GM12875 (cell line): ENCODE results near the gene CNTF.

Experiments used
- H3K4me3 ChIP-seq: one replicate; pipeline ENCODE4 v1.5.1; 2011; ENCODE audit warnings: low read depth, low read length, control low read depth
- TF ChIP-seq, protein P1 (sequence below): IDR thresholded peaks from 2 replicates; pipeline ENCODE4 v1.5.1; 2011; ENCODE audit warnings: low read depth, mild to moderate bottlenecking, control low read depth, inconsistent platforms, low read length, moderate library complexity, borderline replicate concordance; ENCODE audit not compliant: insufficient read depth

Gene CNTF

GRCh38 chr11:58632510-58632909 lies 10.0 kb downstream of the CNTF start:
- H3K4me3 ChIP-seq: no peak overlapping the region
- TF ChIP-seq, protein P1, sequence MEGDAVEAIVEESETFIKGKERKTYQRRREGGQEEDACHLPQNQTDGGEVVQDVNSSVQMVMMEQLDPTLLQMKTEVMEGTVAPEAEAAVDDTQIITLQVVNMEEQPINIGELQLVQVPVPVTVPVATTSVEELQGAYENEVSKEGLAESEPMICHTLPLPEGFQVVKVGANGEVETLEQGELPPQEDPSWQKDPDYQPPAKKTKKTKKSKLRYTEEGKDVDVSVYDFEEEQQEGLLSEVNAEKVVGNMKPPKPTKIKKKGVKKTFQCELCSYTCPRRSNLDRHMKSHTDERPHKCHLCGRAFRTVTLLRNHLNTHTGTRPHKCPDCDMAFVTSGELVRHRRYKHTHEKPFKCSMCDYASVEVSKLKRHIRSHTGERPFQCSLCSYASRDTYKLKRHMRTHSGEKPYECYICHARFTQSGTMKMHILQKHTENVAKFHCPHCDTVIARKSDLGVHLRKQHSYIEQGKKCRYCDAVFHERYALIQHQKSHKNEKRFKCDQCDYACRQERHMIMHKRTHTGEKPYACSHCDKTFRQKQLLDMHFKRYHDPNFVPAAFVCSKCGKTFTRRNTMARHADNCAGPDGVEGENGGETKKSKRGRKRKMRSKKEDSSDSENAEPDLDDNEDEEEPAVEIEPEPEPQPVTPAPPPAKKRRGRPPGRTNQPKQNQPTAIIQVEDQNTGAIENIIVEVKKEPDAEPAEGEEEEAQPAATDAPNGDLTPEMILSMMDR: no peak

- TF ChIP-seq, protein P1: no peak
- no peak overlapping the region for H3K4me3 ChIP-seq
Observed at GRCh38 chr11:58636587-58636986, 14.1 kb downstream of the CNTF start.

GRCh38 chr11:58637371-58637770 lies 14.9 kb downstream of the CNTF start:
- TF ChIP-seq, protein P1: no peak
- H3K4me3 ChIP-seq: no peak overlapping the region

GRCh38 chr11:58639103-58639502 lies 16.6 kb downstream of the CNTF start:
- no peak overlapping the region for H3K4me3 ChIP-seq
- TF ChIP-seq, protein P1: no peak

DNA sequence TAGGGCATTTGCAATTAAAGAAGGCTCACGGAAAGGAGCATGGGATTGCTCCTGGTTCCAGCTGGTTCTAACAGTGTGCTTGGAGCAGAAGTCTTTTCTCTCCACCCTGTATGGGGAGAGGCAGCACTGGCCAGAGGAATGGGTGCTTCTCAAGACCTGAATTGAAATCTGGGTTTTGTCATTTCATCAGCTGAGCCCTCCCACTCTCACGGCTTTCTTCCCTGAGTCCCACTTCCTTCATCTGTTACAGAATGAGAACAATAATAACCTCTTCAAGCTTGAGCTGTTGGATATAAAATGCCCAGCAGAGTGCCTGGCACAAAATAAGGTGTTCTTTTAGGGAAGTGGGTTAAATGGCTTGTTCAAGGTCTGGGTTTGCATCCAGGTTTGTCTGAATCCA lies 17.2 kb downstream of the CNTF start:
- H3K4me3 ChIP-seq: no peak overlapping the region
- TF ChIP-seq, protein P1: no peak

GRCh38 chr11:58640386-58641023 lies 18.0 kb downstream of the CNTF start:
- TF ChIP-seq, protein P1: no peak
- H3K4me3 ChIP-seq: no peak overlapping the region

- H3K4me3 ChIP-seq: no peak overlapping the region
- TF ChIP-seq, protein P1: no peak
Observed at GRCh38 chr11:58641341-58641740, 18.9 kb downstream of the CNTF start.
